Omental fat pad (tissue), 4 donors: Measurements from ENCODE around the gene WDR47. TPM values are rescaled to one million over a fixed set of nuclear protein-coding genes. Genes with fewer than 3 reads are reported as not detected.
A peak's percentile ranks its signal among the peaks of the same experiment; 100 is the strongest.

Experiments
- ATAC-seq: fragments of 150-250 bp; one replicate; pipeline ENCODE4 v1.9.1; 2016; ENCODE audit warnings: mild to moderate bottlenecking, moderate library complexity; ENCODE audit not compliant: low FRiP score
- DNase-seq: peaks from one replicate; pipeline ENCODE4 v3.0.0-alpha.2; 2019; ENCODE audit warnings: low spot score
- CTCF ChIP-seq, 3 donors: fragments of 450-650 bp; IDR thresholded peaks; one replicate each; pipeline ENCODE4 v1.5.1; 2016 to 2017; ENCODE audit warnings: antibody characterized with exemption in 3 of 3, mild to moderate bottlenecking in 3 of 3, moderate library complexity in 2 of 3
- total RNA-seq, 4 donors: library from RNA; depleted of rRNA; stranded (reverse); fragments of >200 nt; gene quantifications; one replicate each; pipeline ENCODE4 v1.1.0, GENCODE V29; 2016

The WDR47 gene
- total RNA-seq, 4 donors from 2014 or later = 12.0 to 20.8 (median 12.6) TPM

GRCh38 chr1:109083923-109084322 lies 42.0 kb upstream of the WDR47 start:
- ATAC-seq = no peak
- TF ChIP-seq CTCF (IDR thresholded peaks at IDR 0.05) = no peak
- no peak for DNase-seq

GRCh38 chr1:109083501-109083900 lies 41.6 kb upstream of the WDR47 start:
- TF ChIP-seq CTCF (IDR thresholded peaks at IDR 0.05) = no peak
- ATAC-seq = no peak

GRCh38 chr1:109080441-109081082 lies 38.7 kb upstream of the WDR47 start:
- no peak for ATAC-seq
- TF ChIP-seq CTCF (IDR thresholded peaks at IDR 0.05) = no peak
- DNase-seq = no peak

More at GRCh38 chr1:109083501-109083900, 41.6 kb upstream of the WDR47 start:
- DNase-seq = no peak

GRCh38 chr1:109079240-109079622 lies 37.3 kb upstream of the WDR47 start:
- TF ChIP-seq CTCF (IDR thresholded peaks at IDR 0.05) = no peak
- ATAC-seq (no peak), DNase-seq (no peak)

- DNase-seq = no peak
- no peak for ATAC-seq
- no peak for TF ChIP-seq CTCF (IDR thresholded peaks at IDR 0.05)
These were observed 36.4 kb upstream of the WDR47 start for GRCh38 chr1:109078317-109078716.

GRCh38 chr1:109075531-109076490 lies 33.9 kb upstream of the WDR47 start, which contains the start of gene TAF13:
Gene TAF13 (minus strand): TSS chr1:109076003. CDS start chr1:109075947, 56 bp downstream.
- no peak for TF ChIP-seq CTCF (IDR thresholded peaks at IDR 0.05)
- ATAC-seq (peak; percentile 100), DNase-seq (peak; percentile 86)
